ENCODE data around the gene RAP1GAP. TPM values are rescaled to one million over a fixed set of nuclear protein-coding genes. Genes with fewer than 3 reads are reported as not detected.

RAP1GAP gene
- total and polyA plus RNA-seq, 4 donors: 8.6 to 23.1 (median 11.3) TPM

DNA sequence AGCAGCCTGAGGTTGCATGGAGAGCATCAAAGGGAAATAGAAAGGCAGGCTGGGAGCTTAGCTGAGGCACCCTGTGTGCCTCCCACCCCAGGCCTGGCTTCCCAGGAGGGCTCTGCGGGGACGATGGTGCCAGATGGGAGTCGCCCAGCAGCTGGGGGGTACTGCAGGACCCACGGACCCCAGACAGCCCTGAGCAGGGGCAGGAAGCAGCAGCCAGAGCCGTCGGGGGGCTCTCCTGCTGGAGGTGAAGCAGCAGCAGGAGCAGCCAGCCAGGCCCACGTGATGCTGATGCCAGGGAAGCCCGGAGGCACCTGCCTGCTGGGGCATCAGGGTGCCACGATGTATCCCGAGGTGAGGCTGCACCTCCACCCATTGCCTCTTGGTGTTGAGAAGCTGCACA lies 20.4 kb downstream of the RAP1GAP start:
- H3K9ac ChIP-seq (ENCODE audit: low read depth in 1 of 2, low read length in 2 of 2): no peak overlapping the region
- no peak overlapping the region for H3K4me3 ChIP-seq (ENCODE audit: low read depth in 1 of 3, low read length in 3 of 3)
- 84% methylated on average over 10 of the region's 10 CpGs for WGBS
- TF ChIP-seq JUND (IDR thresholded peaks at IDR 0.05) (no peak), HNF4G (IDR thresholded peaks at IDR 0.05) (no peak), ZBTB33 (IDR thresholded peaks at IDR 0.05) (no peak), YY1 (IDR thresholded peaks at IDR 0.05) (no peak)
- no peaks in the 10 kb centered on the region for H3K9me3 ChIP-seq (ENCODE audit: control insufficient read depth in 4 of 4, low read length in 3 of 4)
- H3K36me3 ChIP-seq (ENCODE audit: control insufficient read depth in 4 of 4, insufficient read depth in 3 of 4, low read depth in 1 of 4, low read length in 3 of 4): no peaks in the 10 kb centered on the region
- H3K4me1 ChIP-seq (ENCODE audit: control insufficient read depth in 4 of 4, insufficient read depth in 4 of 4, low read length in 3 of 4): peaks cover 0 to 8% (median 4%) of the 10 kb centered on the region in 4 donors
- no peak overlapping the region for H3K27ac ChIP-seq (ENCODE audit: low read depth in 1 of 2, low read length in 2 of 2)
- DNase-seq (ENCODE audit: low spot score): no peak
- H3K27me3 ChIP-seq (ENCODE audit: control insufficient read depth in 4 of 4, insufficient read depth in 4 of 4, low read length in 3 of 4): no peaks in the 10 kb centered on the region

GRCh38 chr1:21648352-21648730 lies 20.8 kb downstream of the RAP1GAP start:
- 65% methylated on average over 4 of the region's 4 CpGs for WGBS
- no peaks in the 10 kb centered on the region for H3K9me3 ChIP-seq (ENCODE audit: control insufficient read depth in 4 of 4, low read length in 3 of 4)
- H3K4me3 ChIP-seq (ENCODE audit: low read depth in 1 of 3, low read length in 3 of 3): no peak overlapping the region
- no peaks in the 10 kb centered on the region for H3K36me3 ChIP-seq (ENCODE audit: control insufficient read depth in 4 of 4, insufficient read depth in 3 of 4, low read depth in 1 of 4, low read length in 3 of 4)
- no peak overlapping the region for H3K27ac ChIP-seq (ENCODE audit: low read depth in 1 of 2, low read length in 2 of 2)
- no peak for TF ChIP-seq SP1 (IDR thresholded peaks at IDR 0.05)
- TF ChIP-seq HNF4A (conservative IDR thresholded peaks at IDR 0.05): no peak
- no peak for TF ChIP-seq EGR1 (IDR thresholded peaks at IDR 0.05; ENCODE audit: low read depth in 2 of 2)
- TF ChIP-seq, protein P1, sequence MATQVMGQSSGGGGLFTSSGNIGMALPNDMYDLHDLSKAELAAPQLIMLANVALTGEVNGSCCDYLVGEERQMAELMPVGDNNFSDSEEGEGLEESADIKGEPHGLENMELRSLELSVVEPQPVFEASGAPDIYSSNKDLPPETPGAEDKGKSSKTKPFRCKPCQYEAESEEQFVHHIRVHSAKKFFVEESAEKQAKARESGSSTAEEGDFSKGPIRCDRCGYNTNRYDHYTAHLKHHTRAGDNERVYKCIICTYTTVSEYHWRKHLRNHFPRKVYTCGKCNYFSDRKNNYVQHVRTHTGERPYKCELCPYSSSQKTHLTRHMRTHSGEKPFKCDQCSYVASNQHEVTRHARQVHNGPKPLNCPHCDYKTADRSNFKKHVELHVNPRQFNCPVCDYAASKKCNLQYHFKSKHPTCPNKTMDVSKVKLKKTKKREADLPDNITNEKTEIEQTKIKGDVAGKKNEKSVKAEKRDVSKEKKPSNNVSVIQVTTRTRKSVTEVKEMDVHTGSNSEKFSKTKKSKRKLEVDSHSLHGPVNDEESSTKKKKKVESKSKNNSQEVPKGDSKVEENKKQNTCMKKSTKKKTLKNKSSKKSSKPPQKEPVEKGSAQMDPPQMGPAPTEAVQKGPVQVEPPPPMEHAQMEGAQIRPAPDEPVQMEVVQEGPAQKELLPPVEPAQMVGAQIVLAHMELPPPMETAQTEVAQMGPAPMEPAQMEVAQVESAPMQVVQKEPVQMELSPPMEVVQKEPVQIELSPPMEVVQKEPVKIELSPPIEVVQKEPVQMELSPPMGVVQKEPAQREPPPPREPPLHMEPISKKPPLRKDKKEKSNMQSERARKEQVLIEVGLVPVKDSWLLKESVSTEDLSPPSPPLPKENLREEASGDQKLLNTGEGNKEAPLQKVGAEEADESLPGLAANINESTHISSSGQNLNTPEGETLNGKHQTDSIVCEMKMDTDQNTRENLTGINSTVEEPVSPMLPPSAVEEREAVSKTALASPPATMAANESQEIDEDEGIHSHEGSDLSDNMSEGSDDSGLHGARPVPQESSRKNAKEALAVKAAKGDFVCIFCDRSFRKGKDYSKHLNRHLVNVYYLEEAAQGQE (IDR thresholded peaks at IDR 0.05): no peak
- TF ChIP-seq JUND (IDR thresholded peaks at IDR 0.05): no peak
- TF ChIP-seq ATF3 (IDR thresholded peaks at IDR 0.05): no peak
- no peak for TF ChIP-seq FOXA1 (IDR thresholded peaks at IDR 0.05)
- TF ChIP-seq HNF4G (IDR thresholded peaks at IDR 0.05): no peak
- no peak for TF ChIP-seq MAX (IDR thresholded peaks at IDR 0.05)
- no peak for TF ChIP-seq YY1 (IDR thresholded peaks at IDR 0.05)
- no peak for TF ChIP-seq ZBTB33 (IDR thresholded peaks at IDR 0.05)
- no peak for TF ChIP-seq GABPA (IDR thresholded peaks at IDR 0.05 in 1 of 2, conservative IDR thresholded peaks at IDR 0.05 in 1 of 2)
- TF ChIP-seq TAF1 (conservative IDR thresholded peaks at IDR 0.05): no peak
- H3K4me1 ChIP-seq (ENCODE audit: control insufficient read depth in 4 of 4, insufficient read depth in 4 of 4, low read length in 3 of 4): peaks cover 0 to 8% (median 4%) of the 10 kb centered on the region in 4 donors
- no peak for DNase-seq (ENCODE audit: low spot score)
- H3K27me3 ChIP-seq (ENCODE audit: control insufficient read depth in 4 of 4, insufficient read depth in 4 of 4, low read length in 3 of 4): no peaks in the 10 kb centered on the region
- H3K9ac ChIP-seq (ENCODE audit: low read depth in 1 of 2, low read length in 2 of 2): no peak overlapping the region

All from liver (tissue), 9 donors.